Osteoblast (primary cell): ENCODE results near the gene HSD17B7. TPM values are rescaled to one million over a fixed set of nuclear protein-coding genes. Genes with fewer than 3 reads are reported as not detected.

ENCODE experiments used
- DNase-seq: peaks from one replicate; pipeline ENCODE4 v3.0.0; 2011; ENCODE audit warnings: low spot score, mixed read lengths; ENCODE audit not compliant: insufficient read length; ENCODE audit errors: missing footprints
- H2AFZ ChIP-seq: 2 replicates; pipeline ENCODE4 v1.6.0; 2011; ENCODE audit warnings: mild to moderate bottlenecking, low read length
- H3K27ac ChIP-seq: 2 replicates; pipeline ENCODE4 v1.5.1; 2011; ENCODE audit warnings: mild to moderate bottlenecking, low read depth, low read length, moderate library complexity
- H3K27me3 ChIP-seq: 2 replicates; pipeline ENCODE4 v1.6.0; 2012; ENCODE audit warnings: mild to moderate bottlenecking, control low read depth, inconsistent platforms, low read length, moderate library complexity; ENCODE audit not compliant: insufficient read depth
- H3K36me3 ChIP-seq: 2 replicates; pipeline ENCODE4 v1.5.1; 2011; ENCODE audit warnings: mild to moderate bottlenecking, low read length, control low read depth, moderate library complexity; ENCODE audit not compliant: insufficient read depth
- H3K4me1 ChIP-seq: 2 replicates; pipeline ENCODE4 v1.5.1; 2011; ENCODE audit warnings: mild to moderate bottlenecking, low read length, control low read depth, moderate library complexity; ENCODE audit not compliant: insufficient read depth
- H3K4me2 ChIP-seq: 2 replicates; pipeline ENCODE4 v1.6.0; 2011; ENCODE audit warnings: mild to moderate bottlenecking, low read length; ENCODE audit not compliant: insufficient read depth
- H3K4me3 ChIP-seq: fragments of 200-600 bp; sonication (generic); 3 replicates; pipeline ENCODE4 v1.5.1; 2012; ENCODE audit warnings: mild to moderate bottlenecking, low read length, inconsistent platforms; ENCODE audit not compliant: insufficient read depth
- H3K79me2 ChIP-seq: 2 replicates; pipeline ENCODE4 v1.6.0; 2012; ENCODE audit warnings: mild to moderate bottlenecking, low read length, control low read depth, inconsistent platforms; ENCODE audit not compliant: insufficient read depth
- H3K9me3 ChIP-seq: 2 replicates; pipeline ENCODE4 v1.5.1; 2011; ENCODE audit warnings: low read depth, low read length, control low read depth
- H4K20me1 ChIP-seq: 2 replicates; pipeline ENCODE4 v1.6.0; 2012; ENCODE audit warnings: mild to moderate bottlenecking, low read length, control low read depth; ENCODE audit not compliant: insufficient read depth
- total RNA-seq: library from RNA; depleted of rRNA; stranded (reverse); fragments of >200 nt; gene quantifications from 2 replicates; pipeline ENCODE4 v1.2.3, GENCODE V29; 2012
- TF ChIP-seq, protein P1 (sequence below): IDR thresholded peaks from 2 replicates; pipeline ENCODE4 v1.5.1; 2011; ENCODE audit warnings: mild to moderate bottlenecking, low read depth, low read length, moderate library complexity; ENCODE audit errors: extremely low read depth

Gene HSD17B7
- total RNA-seq, 1 donor: 23.9 TPM

DNA sequence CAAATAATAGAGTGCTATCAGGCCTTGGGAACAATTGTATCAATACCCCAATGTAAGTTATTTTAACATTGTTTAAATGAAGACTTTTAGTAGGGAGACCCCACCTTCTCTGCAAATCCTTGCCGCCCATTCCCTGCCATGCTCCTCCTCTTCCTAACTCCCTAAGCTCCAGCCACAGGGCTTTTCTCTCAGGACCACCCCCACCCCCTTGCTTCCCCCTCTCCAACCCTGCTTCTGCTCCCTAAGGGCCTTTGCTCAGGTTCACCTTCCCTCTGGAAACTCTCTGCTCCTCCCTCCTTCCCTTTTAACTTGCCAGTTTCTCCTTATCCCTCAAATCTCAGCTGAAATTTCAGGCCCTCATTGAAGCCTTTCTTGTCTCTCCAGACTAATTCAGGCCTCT, 53.7 kb downstream of the HSD17B7 start:
- no peak for DNase-seq
- Histone ChIP-seq H3K27me3 (peaks cover 4% of the 10 kb centered on the region), H3K4me3 (no peak overlapping the region), H3K4me2 (no peak overlapping the region), H4K20me1 (no peaks in the 10 kb centered on the region), H3K27ac (no peak overlapping the region), H3K79me2 (no peaks in the 10 kb centered on the region), H3K9me3 (peaks cover 3% of the 10 kb centered on the region), H3K4me1 (peaks cover 21% of the 10 kb centered on the region), H3K36me3 (no peaks in the 10 kb centered on the region), H2AFZ (no peak overlapping the region)
- TF ChIP-seq, protein P1, sequence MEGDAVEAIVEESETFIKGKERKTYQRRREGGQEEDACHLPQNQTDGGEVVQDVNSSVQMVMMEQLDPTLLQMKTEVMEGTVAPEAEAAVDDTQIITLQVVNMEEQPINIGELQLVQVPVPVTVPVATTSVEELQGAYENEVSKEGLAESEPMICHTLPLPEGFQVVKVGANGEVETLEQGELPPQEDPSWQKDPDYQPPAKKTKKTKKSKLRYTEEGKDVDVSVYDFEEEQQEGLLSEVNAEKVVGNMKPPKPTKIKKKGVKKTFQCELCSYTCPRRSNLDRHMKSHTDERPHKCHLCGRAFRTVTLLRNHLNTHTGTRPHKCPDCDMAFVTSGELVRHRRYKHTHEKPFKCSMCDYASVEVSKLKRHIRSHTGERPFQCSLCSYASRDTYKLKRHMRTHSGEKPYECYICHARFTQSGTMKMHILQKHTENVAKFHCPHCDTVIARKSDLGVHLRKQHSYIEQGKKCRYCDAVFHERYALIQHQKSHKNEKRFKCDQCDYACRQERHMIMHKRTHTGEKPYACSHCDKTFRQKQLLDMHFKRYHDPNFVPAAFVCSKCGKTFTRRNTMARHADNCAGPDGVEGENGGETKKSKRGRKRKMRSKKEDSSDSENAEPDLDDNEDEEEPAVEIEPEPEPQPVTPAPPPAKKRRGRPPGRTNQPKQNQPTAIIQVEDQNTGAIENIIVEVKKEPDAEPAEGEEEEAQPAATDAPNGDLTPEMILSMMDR: no peak

- H4K20me1 ChIP-seq: no peaks in the 10 kb centered on the region
- H2AFZ ChIP-seq: peak overlapping the region; percentile 43
- DNase-seq: peak; percentile 37
- H3K27ac ChIP-seq: no peak overlapping the region
- TF ChIP-seq, protein P1: no peak
- H3K9me3 ChIP-seq: no peaks in the 10 kb centered on the region
- H3K36me3 ChIP-seq: no peaks in the 10 kb centered on the region
- peaks cover 4% of the 10 kb centered on the region for H3K27me3 ChIP-seq
- peaks cover 24% of the 10 kb centered on the region for H3K4me1 ChIP-seq
- H3K4me3 ChIP-seq: no peak overlapping the region
- H3K79me2 ChIP-seq: no peaks in the 10 kb centered on the region
- peak overlapping the region; percentile 12 for H3K4me2 ChIP-seq
These were observed 56.0 kb downstream of the HSD17B7 start for GRCh38 chr1:162846256-162847212.

DNA sequence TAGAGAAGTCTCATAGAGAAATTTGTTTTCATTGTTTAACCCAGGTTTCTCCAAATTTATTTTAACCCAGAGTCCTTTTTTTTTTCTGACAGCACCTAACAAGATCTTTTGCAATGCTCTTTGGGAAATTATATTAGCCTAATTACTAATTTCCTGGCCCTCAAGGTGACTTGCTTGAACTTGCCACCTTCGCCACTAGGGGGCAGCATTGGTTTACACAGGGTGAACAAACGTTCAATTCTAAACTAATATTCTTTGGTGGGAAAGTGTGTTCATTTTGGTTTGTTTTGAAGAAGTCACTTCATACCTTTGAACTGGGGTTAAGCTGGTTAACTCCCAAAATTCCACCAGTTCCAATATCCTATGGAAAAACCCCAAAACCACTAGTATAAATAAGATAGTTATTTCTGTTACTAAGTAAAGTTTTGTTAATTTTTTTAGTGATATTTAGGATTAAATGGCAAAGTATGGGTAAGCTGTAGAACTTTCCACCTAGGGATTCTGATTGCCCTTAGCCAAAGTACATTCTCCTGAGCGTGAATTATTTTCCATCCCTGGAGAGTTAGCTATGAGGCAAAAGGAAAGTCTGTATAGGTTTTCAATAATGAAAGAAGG, 57.4 kb downstream of the HSD17B7 start:
- Histone ChIP-seq H3K4me3 (no peak overlapping the region), H3K4me1 (peaks cover 24% of the 10 kb centered on the region), H4K20me1 (no peaks in the 10 kb centered on the region), H3K27me3 (peaks cover 4% of the 10 kb centered on the region), H3K4me2 (peak overlapping the region; percentile 21), H3K36me3 (no peaks in the 10 kb centered on the region), H2AFZ (peak overlapping the region; percentile 44), H3K9me3 (no peaks in the 10 kb centered on the region), H3K79me2 (no peaks in the 10 kb centered on the region), H3K27ac (peak overlapping the region; percentile 14)
- TF ChIP-seq, protein P1: peak; percentile 95
- peak; percentile 62 for DNase-seq

GRCh38 chr1:162849711-162850110, 59.2 kb downstream of the HSD17B7 start:
- Histone ChIP-seq H2AFZ (peak overlapping the region; percentile 44), H3K36me3 (no peaks in the 10 kb centered on the region), H3K4me1 (peaks cover 31% of the 10 kb centered on the region), H4K20me1 (no peaks in the 10 kb centered on the region), H3K27ac (no peak overlapping the region), H3K4me2 (peak overlapping the region; percentile 65), H3K79me2 (no peaks in the 10 kb centered on the region), H3K27me3 (no peaks in the 10 kb centered on the region), H3K9me3 (no peaks in the 10 kb centered on the region), H3K4me3 (no peak overlapping the region)
- no peak for DNase-seq
- TF ChIP-seq, protein P1: no peak
